HFF-Myc (cell line): ENCODE data around the gene SLIT1.
A peak's percentile ranks its signal among the peaks of the same experiment; 100 is the strongest.

ENCODE experiments used
- DNase-seq: peaks from one replicate; pipeline ENCODE4 v3.0.0-alpha.2; 2011; ENCODE audit warnings: low read depth; ENCODE audit errors: extremely low read depth
- H3K4me3 ChIP-seq: replicated peaks from 2 replicates; pipeline ENCODE4 v1.5.1; 2011; ENCODE audit warnings: low read depth, mild to moderate bottlenecking, control low read depth, low read length
- TF ChIP-seq, protein P1 (sequence below): IDR thresholded peaks from 2 replicates; pipeline ENCODE4 v1.5.1; 2012; ENCODE audit warnings: mild to moderate bottlenecking, low read depth, low read length, control low read depth; ENCODE audit errors: missing control alignments

SLIT1 gene

GRCh38 chr10:97123765-97124164 lies 62.0 kb downstream of the SLIT1 start:
- TF ChIP-seq, protein P1, sequence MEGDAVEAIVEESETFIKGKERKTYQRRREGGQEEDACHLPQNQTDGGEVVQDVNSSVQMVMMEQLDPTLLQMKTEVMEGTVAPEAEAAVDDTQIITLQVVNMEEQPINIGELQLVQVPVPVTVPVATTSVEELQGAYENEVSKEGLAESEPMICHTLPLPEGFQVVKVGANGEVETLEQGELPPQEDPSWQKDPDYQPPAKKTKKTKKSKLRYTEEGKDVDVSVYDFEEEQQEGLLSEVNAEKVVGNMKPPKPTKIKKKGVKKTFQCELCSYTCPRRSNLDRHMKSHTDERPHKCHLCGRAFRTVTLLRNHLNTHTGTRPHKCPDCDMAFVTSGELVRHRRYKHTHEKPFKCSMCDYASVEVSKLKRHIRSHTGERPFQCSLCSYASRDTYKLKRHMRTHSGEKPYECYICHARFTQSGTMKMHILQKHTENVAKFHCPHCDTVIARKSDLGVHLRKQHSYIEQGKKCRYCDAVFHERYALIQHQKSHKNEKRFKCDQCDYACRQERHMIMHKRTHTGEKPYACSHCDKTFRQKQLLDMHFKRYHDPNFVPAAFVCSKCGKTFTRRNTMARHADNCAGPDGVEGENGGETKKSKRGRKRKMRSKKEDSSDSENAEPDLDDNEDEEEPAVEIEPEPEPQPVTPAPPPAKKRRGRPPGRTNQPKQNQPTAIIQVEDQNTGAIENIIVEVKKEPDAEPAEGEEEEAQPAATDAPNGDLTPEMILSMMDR, result no peak

GRCh38 chr10:97121041-97121440 lies 64.7 kb downstream of the SLIT1 start:
- no peak for DNase-seq

More at GRCh38 chr10:97123765-97124164, 62.0 kb downstream of the SLIT1 start:
- H3K4me3 ChIP-seq, result no peak overlapping the region
- DNase-seq, result no peak

GRCh38 chr10:97120370-97120769 lies 65.4 kb downstream of the SLIT1 start:
- no peak for DNase-seq
- TF ChIP-seq, protein P1, result no peak
- no peak overlapping the region for H3K4me3 ChIP-seq

More at GRCh38 chr10:97121041-97121440, 64.7 kb downstream of the SLIT1 start:
- H3K4me3 ChIP-seq, result no peak overlapping the region
- TF ChIP-seq, protein P1, result no peak

DNA sequence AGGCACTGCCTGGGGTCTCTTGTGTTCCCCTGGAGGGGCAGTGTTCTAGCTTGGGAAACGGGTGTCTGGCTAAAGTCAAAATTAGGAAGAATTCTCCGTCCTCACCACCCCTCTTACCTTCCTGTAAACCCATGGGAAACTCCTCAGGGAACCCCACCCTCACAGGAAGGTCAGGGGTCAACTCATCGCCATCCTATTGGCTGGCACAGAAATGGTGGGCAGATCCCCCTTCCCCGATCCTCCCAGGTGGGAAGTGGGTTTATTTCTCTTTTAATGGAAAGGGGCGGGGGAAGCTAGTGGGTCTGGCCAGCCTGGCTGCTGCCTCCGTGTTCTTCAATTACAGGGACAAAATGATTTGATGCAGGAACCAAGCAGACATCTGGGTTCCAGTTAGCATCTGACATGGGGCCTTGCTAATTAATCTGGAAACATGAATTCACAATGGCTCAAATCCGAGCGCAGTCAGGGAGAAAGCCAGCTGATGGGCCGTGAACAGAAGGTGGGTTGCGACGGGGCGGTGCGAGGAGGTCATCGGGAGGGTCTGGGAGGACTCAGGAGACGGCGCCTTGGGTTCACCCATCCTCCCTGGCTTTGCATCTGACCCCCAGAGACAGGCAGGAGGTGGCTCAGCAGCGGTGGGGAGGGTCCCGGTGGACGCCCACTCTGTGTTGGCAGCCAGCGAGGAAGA lies 66.6 kb downstream of the SLIT1 start:
- no peak for DNase-seq
- H3K4me3 ChIP-seq, result no peak overlapping the region
- TF ChIP-seq, protein P1, result no peak

DNA sequence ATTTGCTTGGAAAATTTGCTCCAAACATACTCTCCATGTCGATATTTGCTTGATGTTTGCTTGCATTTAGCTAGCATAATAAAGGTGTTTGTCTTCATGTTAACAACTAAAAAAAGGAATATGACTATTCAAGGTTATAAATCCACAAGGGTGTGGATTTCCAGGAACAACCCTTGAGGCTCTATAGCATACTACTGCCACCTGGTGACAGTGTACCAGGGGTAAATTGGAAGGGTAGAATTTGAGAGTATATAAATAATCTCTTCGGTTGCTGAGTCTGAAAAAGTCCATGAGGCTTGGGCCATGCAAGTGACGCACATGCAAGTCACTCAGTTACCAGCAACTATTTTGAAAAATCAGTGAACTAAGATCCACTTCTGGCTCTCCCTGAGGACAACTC lies 68.4 kb downstream of the SLIT1 start:
- TF ChIP-seq, protein P1, result peak; percentile 26
- no peak for DNase-seq

DNA sequence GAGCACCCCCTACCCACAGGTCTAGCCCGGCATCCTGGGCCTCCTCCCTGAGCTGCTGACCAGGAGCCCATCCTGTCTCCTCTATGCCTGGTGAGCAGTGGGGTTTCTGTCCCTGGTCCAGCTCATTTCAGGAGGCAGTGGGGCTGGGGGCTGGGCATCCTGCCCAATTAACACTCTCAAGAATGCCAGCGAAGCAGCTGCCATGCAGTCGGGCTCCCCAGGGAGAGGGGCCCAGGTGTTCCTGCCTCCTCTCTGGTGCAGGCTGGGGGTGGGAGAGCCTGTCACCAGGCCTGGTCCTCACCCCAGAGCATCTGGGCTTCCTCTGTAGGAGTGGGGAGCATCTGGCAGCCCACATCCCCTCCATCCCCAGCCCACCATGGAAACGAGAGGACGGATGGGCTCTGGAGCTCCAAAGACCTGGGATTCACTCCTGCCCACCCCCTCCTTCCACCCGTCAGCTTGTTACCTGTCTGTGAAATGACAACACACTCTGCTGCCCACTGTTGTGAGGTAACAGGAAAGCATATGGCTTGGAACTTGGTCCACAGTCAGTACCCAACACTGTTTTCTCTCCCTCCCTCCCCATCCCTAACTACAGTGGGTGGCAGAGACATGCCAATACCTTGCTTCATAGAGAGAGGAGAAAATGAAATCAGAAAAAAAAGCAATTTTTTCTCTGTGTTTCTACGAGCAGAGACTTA lies 69.1 kb downstream of the SLIT1 start:
- TF ChIP-seq, protein P1, result no peak
- H3K4me3 ChIP-seq, result no peak overlapping the region
- DNase-seq, result no peak

More for the DNA sequence above, 68.4 kb downstream of the SLIT1 start:
- H3K4me3 ChIP-seq, result no peak overlapping the region
